GM21360 (cell line): ENCODE results near the gene NFKB2.
A peak's percentile ranks its signal among the peaks of the same experiment; 100 is the strongest.

ENCODE experiments used
- ATAC-seq: cut with Tn5 transposase; IDR thresholded peaks from one replicate; pipeline ENCODE4 v1.9.1; 2021; ENCODE audit warnings: mild to moderate bottlenecking, moderate library complexity; ENCODE audit not compliant: unreplicated experiment

The NFKB2 gene

DNA sequence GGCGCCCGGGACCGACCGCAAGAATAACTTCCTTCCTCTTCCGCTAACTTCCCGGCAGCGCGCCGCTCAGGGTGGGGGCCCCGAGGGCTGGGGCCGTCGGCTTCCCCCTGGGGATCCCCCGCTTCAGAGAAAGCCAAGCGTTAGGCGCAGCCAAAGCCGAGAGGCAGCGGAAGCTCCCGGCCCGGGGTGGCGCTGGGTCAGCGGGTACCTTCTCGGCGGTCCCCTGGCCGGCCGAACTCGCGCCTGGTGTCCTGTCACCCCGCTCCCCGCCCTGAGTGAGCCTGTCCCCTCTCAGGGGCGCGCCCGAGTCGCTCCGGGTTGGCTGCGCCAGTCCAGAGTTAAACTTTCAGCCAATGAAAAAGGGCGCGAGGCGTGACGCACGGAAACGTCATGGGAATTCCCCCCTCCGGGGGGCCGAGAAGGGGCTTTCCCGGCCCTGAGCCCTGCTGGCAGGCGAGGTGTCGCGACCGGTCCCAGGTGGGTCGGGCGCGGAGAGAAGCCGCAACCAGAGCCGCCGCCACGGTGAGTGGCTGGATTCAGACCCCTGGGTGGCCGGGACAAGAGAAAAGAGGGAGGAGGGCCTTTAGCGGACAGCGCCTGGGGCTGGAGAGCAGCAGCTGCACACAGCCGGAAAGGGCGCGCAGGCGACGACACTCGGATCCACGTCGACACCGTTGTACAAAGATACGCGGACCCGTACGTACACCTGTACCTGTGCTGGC lies 1.3 kb upstream of the NFKB2 start:
- peak; percentile 68 for ATAC-seq

- no peak for ATAC-seq
These were observed 605 bp upstream of the NFKB2 start for GRCh38 chr10:102394801-102395399.

GRCh38 chr10:102396317-102396650 lies 779 bp downstream of the NFKB2 start:
- ATAC-seq, result no peak

DNA sequence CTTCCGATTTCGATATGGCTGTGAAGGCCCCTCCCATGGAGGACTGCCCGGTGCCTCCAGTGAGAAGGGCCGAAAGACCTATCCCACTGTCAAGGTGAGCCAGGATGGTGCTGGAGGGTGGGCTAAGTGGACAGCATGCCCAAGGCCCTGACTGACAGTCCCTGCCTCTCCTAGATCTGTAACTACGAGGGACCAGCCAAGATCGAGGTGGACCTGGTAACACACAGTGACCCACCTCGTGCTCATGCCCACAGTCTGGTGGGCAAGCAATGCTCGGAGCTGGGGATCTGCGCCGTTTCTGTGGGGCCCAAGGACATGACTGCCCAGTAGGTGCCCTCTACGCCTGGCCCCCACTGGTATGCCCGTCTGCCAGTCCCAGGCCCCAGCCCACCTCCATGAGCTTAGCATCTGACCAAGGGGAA lies 1.2 kb downstream of the NFKB2 start:
- ATAC-seq, result no peak

GRCh38 chr10:102397222-102398171 lies 2.0 kb downstream of the NFKB2 start:
- no peak for ATAC-seq

DNA sequence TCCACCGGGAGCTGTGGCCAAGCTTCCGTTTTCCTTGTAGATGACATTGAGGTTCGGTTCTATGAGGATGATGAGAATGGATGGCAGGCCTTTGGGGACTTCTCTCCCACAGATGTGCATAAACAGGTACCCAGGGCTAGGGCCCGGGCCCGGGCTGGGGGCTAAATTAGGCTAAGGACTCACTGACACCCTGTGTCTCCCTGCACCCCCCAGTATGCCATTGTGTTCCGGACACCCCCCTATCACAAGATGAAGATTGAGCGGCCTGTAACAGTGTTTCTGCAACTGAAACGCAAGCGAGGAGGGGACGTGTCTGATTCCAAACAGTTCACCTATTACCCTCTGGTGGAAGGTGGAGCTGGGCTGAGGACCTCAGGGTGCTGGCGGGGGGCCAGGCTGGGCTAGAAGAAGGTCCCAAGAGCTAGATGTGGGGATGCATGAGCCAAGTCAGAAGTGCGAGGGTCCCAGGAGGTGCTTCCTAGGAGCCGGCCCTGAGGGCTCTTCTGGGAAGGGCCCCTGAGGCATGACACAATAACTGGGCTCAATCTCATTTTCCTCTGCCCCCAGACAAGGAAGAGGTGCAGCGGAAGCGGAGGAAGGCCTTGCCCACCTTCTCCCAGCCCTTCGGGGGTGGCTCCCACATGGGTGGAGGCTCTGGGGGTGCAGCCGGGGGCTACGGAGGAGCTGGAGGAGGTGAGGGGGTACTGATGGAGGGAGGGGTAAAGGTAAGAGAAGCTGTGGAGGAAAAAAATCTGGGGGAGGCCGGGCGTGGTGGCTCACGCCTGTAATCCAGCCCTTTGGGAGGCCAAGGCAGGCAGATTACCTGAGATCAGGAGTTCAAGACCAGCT lies 2.9 kb downstream of the NFKB2 start:
- ATAC-seq, result no peak

DNA sequence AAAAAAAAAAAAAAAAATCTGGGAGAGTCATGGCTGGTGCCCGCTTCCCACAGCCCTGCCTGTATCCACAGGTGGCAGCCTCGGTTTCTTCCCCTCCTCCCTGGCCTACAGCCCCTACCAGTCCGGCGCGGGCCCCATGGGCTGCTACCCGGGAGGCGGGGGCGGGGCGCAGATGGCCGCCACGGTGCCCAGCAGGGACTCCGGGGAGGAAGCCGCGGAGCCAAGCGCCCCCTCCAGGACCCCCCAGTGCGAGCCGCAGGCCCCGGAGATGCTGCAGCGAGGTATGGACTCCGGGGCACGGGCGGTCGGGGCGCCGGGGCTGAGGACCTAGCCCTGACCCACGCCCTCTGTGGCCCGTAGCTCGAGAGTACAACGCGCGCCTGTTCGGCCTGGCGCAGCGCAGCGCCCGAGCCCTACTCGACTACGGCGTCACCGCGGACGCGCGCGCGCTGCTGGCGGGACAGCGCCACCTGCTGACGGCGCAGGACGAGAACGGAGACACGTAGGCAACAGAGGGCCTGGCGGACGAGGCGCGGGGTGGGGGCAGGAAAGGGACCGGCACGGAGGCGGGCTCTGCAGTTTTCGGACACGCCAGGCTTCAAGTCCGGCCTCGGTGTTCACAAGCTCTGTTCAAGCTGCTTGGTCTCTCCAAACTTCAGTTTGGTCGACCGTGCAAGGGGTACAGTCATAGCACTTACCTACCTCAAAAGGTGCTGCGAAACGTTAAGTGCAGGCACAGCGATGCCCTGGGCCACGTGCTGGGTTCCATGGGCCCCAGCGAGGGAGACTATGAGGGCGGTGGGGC lies 3.9 kb downstream of the NFKB2 start:
- ATAC-seq, result peak; percentile 33

- ATAC-seq, result no peak
These were observed 4.6 kb downstream of the NFKB2 start for GRCh38 chr10:102400076-102400475.

DNA sequence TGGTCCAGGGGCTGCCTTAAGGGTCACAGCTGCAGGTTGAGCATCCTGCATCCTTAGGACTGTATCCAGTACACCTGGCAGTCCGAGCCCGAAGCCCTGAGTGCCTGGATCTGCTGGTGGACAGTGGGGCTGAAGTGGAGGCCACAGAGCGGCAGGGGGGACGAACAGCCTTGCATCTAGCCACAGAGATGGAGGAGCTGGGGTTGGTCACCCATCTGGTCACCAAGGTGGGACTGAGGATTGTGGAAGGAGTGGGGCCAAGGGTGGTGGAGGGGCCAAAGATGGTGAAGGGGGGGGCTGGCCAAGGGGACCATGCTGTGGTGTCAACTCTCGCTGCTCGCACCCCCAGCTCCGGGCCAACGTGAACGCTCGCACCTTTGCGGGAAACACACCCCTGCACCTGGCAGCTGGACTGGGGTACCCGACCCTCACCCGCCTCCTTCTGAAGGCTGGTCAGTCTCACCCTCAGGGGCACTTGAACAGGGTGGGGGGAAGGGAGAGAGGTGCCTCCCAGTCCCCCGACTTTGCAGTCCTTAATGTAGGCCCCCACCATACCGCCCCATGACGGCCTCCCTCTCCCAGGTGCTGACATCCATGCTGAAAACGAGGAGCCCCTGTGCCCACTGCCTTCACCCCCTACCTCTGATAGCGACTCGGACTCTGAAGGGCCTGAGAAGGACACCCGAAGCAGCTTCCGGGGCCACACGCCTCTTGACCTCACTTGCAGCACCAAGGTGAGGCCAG lies 5.3 kb downstream of the NFKB2 start:
- no peak for ATAC-seq

GRCh38 chr10:102401342-102401654 lies 5.8 kb downstream of the NFKB2 start:
- no peak for ATAC-seq

DNA sequence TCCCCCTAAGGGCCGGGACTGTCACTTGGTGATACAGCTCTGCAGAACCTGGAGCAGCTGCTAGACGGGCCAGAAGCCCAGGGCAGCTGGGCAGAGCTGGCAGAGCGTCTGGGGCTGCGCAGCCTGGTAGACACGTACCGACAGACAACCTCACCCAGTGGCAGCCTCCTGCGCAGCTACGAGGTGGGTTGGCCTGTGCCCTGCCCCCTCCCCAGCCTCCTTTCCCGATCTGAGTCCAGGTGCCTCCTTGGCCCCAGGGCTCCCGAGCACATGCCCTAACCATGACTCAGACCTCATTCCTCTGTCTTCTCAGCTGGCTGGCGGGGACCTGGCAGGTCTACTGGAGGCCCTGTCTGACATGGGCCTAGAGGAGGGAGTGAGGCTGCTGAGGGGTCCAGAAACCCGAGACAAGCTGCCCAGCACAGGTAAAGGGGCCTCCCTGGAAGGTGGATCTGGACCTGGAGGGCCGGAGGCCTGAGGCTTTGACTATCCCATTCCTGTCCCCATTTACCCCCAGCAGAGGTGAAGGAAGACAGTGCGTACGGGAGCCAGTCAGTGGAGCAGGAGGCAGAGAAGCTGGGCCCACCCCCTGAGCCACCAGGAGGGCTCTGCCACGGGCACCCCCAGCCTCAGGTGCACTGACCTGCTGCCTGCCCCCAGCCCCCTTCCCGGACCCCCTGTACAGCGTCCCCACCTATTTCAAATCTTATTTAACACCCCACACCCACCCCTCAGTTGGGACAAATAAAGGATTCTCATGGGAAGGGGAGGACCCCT lies 6.4 kb downstream of the NFKB2 start:
- ATAC-seq, result no peak

- no peak for ATAC-seq
These were observed 7.0 kb downstream of the NFKB2 start for GRCh38 chr10:102402512-102402896.

DNA sequence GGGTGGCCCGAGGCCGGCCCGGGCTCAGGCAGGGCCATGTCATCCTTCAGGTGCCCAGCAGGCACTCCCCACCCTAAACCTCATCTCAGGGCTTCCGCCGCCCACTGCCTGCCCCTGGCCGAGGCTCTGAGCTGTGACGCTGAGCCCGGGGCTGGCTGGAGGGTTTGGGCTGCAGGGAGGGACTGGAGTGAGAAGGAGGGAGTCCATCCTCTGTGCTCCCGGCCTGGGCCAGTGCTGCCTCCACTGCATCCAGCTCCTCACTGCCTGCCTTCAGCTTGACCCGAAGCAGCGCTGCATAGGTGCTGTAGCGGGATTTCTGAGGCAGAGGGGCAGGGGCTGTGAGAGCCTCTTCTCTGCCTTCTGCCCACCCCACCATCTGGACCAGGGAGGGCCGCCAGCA lies 7.6 kb downstream of the NFKB2 start:
- no peak for ATAC-seq

DNA sequence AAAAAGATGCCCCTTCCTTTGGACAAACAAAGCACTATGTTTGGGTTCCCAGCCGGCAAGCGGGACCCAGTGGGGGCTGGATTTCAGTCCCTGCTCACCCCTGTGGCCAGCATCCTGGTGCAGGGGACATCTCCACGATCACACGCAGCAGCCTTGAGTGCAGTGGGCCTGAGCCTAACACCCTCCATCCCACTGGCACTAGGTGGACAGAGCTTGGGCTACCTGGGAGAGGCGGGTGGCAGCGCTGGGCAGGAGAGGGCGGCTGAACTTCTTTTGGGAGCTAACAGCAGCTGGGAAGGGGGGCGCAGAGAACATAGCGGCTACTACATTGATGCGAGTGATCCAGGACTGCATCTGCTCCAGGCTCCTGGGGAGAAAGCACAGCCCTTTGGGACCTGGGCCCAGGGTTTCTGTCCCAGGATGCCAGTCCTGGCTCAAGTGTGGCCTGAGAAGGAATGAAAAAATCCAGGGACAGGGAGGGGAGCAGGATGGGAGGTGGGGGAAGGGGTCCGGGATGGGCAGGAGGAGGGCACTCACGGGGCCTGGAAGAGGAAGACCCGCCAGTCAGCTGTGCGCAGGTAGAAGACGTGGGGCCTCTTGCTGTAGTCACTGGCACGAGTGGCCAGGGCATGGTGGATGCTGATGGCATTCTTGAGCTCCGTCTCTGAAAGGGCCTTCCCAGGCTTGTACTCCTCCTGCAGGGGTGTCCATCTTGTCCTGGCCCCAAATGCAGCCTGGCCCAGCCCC lies 9.0 kb downstream of the NFKB2 start:
- no peak for ATAC-seq

- ATAC-seq, result no peak
These were observed 9.6 kb downstream of the NFKB2 start for GRCh38 chr10:102405108-102405571.

- no peak for ATAC-seq
These were observed 10.1 kb downstream of the NFKB2 start for GRCh38 chr10:102405632-102406031.

DNA sequence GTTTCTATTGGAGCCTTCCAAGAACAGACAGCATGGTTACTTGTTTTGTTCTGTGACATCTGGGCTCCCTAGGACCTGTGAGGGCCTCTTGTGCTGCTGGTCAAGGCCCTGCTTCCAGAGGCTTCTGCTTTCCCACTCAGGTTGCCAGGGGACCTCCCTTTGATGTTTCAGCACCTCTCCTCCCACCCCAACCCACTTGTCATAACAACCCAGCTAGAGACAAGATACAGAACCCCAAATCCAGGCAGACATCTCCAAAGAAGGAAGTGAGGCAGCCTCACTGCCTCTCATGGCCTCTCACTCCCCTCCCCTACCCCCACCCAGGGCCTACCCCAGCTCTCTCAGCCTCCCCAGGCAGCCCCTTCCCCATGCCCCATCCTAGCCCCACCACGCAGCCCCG lies 11.3 kb downstream of the NFKB2 start:
- ATAC-seq, result no peak
